Endometrium (tissue), 2 donors: ENCODE results near the gene CSNK1A1L.

ENCODE experiments used
- FAIRE-seq: peaks from 2 replicates; lab custom pipeline; 2012; peaks lifted over from hg19 to GRCh38; lab: Jason Lieb, UNC
- donor health status: control.
- donor health status: control.

CSNK1A1L gene

GRCh38 chr13:37105251-37105714 lies at the start of gene CSNK1A1L:
Gene CSNK1A1L (minus strand): TSS chr13:37105664. CDS start chr13:37105256, 408 bp downstream.
- no peak for FAIRE-seq

- no peak for FAIRE-seq
Measured at GRCh38 chr13:37149380-37149779, 43.9 kb upstream of the CSNK1A1L start.

- no peak for FAIRE-seq
Measured at GRCh38 chr13:37148501-37148900, 43.0 kb upstream of the CSNK1A1L start.

- no peak for FAIRE-seq
Measured at GRCh38 chr13:37144661-37145060, 39.2 kb upstream of the CSNK1A1L start.

GRCh38 chr13:37143911-37144310 lies 38.4 kb upstream of the CSNK1A1L start:
- no peak for FAIRE-seq

- no peak for FAIRE-seq
Measured at GRCh38 chr13:37142877-37143276, 37.4 kb upstream of the CSNK1A1L start.

GRCh38 chr13:37141011-37141410 lies 35.5 kb upstream of the CSNK1A1L start:
- FAIRE-seq: no peak

- FAIRE-seq: no peak
Measured at GRCh38 chr13:37139356-37139755, 33.9 kb upstream of the CSNK1A1L start.

- FAIRE-seq: no peak
Measured at GRCh38 chr13:37138926-37139325, 33.5 kb upstream of the CSNK1A1L start.

GRCh38 chr13:37138169-37138568 lies 32.7 kb upstream of the CSNK1A1L start:
- no peak for FAIRE-seq

GRCh38 chr13:37136633-37137032 lies 31.2 kb upstream of the CSNK1A1L start:
- no peak for FAIRE-seq

- no peak for FAIRE-seq
Measured at GRCh38 chr13:37136187-37136586, 30.7 kb upstream of the CSNK1A1L start.

GRCh38 chr13:37134411-37135041 lies 29.1 kb upstream of the CSNK1A1L start:
- FAIRE-seq: peak; percentile 79

GRCh38 chr13:37132211-37132610 lies 26.7 kb upstream of the CSNK1A1L start:
- no peak for FAIRE-seq

GRCh38 chr13:37131092-37131491 lies 25.6 kb upstream of the CSNK1A1L start:
- no peak for FAIRE-seq

GRCh38 chr13:37129866-37130265 lies 24.4 kb upstream of the CSNK1A1L start:
- FAIRE-seq: no peak

GRCh38 chr13:37127691-37128241 lies 22.3 kb upstream of the CSNK1A1L start:
- FAIRE-seq: no peak

GRCh38 chr13:37123337-37123736 lies 17.9 kb upstream of the CSNK1A1L start:
- FAIRE-seq: no peak

GRCh38 chr13:37118016-37118415 lies 12.6 kb upstream of the CSNK1A1L start:
- FAIRE-seq: no peak

- no peak for FAIRE-seq
Measured at GRCh38 chr13:37114250-37114649, 8.8 kb upstream of the CSNK1A1L start.

GRCh38 chr13:37113534-37113933 lies 8.1 kb upstream of the CSNK1A1L start:
- FAIRE-seq: no peak

- FAIRE-seq: peak; percentile 87
Measured at GRCh38 chr13:37109051-37109678, 3.7 kb upstream of the CSNK1A1L start.

GRCh38 chr13:37107868-37108267 lies 2.4 kb upstream of the CSNK1A1L start:
- FAIRE-seq: no peak

GRCh38 chr13:37107456-37107855 lies 2.0 kb upstream of the CSNK1A1L start:
- no peak for FAIRE-seq
